Kidney epithelial cell (primary cell): ENCODE measurements around the gene NTM. TPM values are rescaled to one million over a fixed set of nuclear protein-coding genes. Genes with fewer than 3 reads are reported as not detected.

ENCODE experiments used
- DNase-seq: peaks from one replicate; pipeline ENCODE4 v3.0.0-alpha.2; 2010; ENCODE audit warnings: low read depth
- H3K27me3 ChIP-seq: 2 replicates; pipeline ENCODE4 v1.6.0; 2011; ENCODE audit warnings: low read length; ENCODE audit not compliant: control insufficient read depth, insufficient read depth
- H3K36me3 ChIP-seq: 2 replicates; pipeline ENCODE4 v1.5.1; 2011; ENCODE audit warnings: low read length; ENCODE audit not compliant: control insufficient read depth, insufficient read depth
- H3K4me3 ChIP-seq: 2 replicates; pipeline ENCODE4 v1.5.1; 2011; ENCODE audit warnings: low read depth, mild to moderate bottlenecking, control low read depth, low read length
- CTCF ChIP-seq: IDR thresholded peaks from 2 replicates; pipeline ENCODE4 v1.5.1; 2011; ENCODE audit warnings: mild to moderate bottlenecking, moderate library complexity, low read length, control low read depth, inconsistent platforms; ENCODE audit not compliant: insufficient read depth, poor library complexity, severe bottlenecking
- total RNA-seq: library from RNA; depleted of rRNA; stranded (reverse); fragments of >200 nt; gene quantifications from 2 replicates; pipeline ENCODE4 v1.2.3, GENCODE V29; 2015

NTM gene
- total RNA-seq, 1 donor from 2014 or later = 111 TPM

- DNase-seq = no peak
- Histone ChIP-seq H3K36me3 (no peaks in the 10 kb centered on the region), H3K27me3 (peaks cover 2% of the 10 kb centered on the region), H3K4me3 (no peak overlapping the region)
- TF ChIP-seq CTCF = no peak
Measured at GRCh38 chr11:131792243-131792642, 421.8 kb downstream of the NTM start.

- no peak for TF ChIP-seq CTCF
- H3K36me3 ChIP-seq = no peaks in the 10 kb centered on the region
- H3K27me3 ChIP-seq = peaks cover 2% of the 10 kb centered on the region
- no peak for DNase-seq
- no peak overlapping the region for H3K4me3 ChIP-seq
Measured at GRCh38 chr11:131796089-131796488, 425.7 kb downstream of the NTM start.

GRCh38 chr11:131796541-131796940 is 426.1 kb downstream of the NTM start:
- H3K36me3 ChIP-seq = no peaks in the 10 kb centered on the region
- TF ChIP-seq CTCF = no peak
- no peak for DNase-seq
- peaks cover 2% of the 10 kb centered on the region for H3K27me3 ChIP-seq
- no peak overlapping the region for H3K4me3 ChIP-seq

GRCh38 chr11:131800452-131800851 is 430.0 kb downstream of the NTM start:
- Histone ChIP-seq H3K36me3 (no peaks in the 10 kb centered on the region), H3K27me3 (peaks cover 6% of the 10 kb centered on the region), H3K4me3 (no peak overlapping the region)
- DNase-seq = no peak
- TF ChIP-seq CTCF = no peak

- no peak for TF ChIP-seq CTCF
- Histone ChIP-seq H3K36me3 (no peaks in the 10 kb centered on the region), H3K27me3 (peaks cover 4% of the 10 kb centered on the region), H3K4me3 (no peak overlapping the region)
- DNase-seq = no peak
Measured at GRCh38 chr11:131802440-131803115, 432.2 kb downstream of the NTM start.

GRCh38 chr11:131807876-131808275 is 437.5 kb downstream of the NTM start:
- H3K27me3 ChIP-seq = no peaks in the 10 kb centered on the region
- no peak for TF ChIP-seq CTCF
- no peak for DNase-seq
- H3K4me3 ChIP-seq = no peak overlapping the region
- no peaks in the 10 kb centered on the region for H3K36me3 ChIP-seq
